Right lobe of liver (tissue), 4 donors: ENCODE measurements around the gene MUSK.

Source experiments
- POLR2A ChIP-seq: fragments of 450-650 bp; IDR thresholded peaks from one replicate; pipeline ENCODE4 v1.6.1; 2017; ENCODE audit warnings: antibody characterized with exemption, mild to moderate bottlenecking
- TF ChIP-seq, protein P1 (sequence below), 4 donors: fragments of 200-600 bp in 3 of 4; fragments of 450-650 bp in 1 of 4; IDR thresholded peaks; one replicate each; pipeline versions ENCODE4 v1.5.1 to v1.8.0; 2016 to 2022; ENCODE audit warnings: antibody characterized with exemption in 4 of 4, mild to moderate bottlenecking in 2 of 4
- donor health status: DM: no; HTN: no; CAD: no.
- donor health status: DM: no; HTN: no; CAD: no.
- donor health status: DM: no; HTN: yes; CAD: no.

DNA sequence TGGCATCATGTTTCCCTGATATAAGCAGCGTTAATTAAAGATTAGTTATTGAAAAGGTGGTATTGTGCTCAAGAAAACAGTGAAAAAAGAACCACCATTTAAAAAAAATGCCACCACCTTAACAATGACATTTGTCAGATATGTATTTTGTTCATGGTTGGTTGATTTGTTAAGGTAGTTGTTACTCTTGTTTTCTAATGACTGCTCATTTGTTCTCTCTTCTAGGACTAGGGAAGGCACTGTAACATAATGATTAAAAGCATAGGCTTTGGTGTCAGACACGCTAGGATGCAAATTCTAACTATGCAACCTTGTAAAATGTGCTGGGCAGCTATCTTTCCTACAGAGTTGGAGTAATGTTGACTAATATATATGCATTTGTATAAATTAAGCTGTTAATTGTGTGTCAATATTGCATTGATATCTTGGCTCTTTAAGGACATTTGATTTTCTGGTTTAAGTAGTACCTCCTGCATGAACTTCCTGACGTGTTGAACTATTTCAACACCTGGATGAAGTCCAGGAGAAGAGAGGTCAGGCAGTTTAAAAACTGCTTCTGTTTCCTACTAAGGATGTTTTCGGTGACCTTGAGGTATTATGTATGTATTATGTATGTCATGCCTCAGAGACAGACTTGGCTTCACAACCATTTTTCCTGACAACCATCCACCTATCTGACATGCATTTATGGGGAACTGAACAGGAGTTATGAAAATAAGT is 77.8 kb downstream of the MUSK start:
- TF ChIP-seq POLR2A = no peak
- TF ChIP-seq, protein P1, sequence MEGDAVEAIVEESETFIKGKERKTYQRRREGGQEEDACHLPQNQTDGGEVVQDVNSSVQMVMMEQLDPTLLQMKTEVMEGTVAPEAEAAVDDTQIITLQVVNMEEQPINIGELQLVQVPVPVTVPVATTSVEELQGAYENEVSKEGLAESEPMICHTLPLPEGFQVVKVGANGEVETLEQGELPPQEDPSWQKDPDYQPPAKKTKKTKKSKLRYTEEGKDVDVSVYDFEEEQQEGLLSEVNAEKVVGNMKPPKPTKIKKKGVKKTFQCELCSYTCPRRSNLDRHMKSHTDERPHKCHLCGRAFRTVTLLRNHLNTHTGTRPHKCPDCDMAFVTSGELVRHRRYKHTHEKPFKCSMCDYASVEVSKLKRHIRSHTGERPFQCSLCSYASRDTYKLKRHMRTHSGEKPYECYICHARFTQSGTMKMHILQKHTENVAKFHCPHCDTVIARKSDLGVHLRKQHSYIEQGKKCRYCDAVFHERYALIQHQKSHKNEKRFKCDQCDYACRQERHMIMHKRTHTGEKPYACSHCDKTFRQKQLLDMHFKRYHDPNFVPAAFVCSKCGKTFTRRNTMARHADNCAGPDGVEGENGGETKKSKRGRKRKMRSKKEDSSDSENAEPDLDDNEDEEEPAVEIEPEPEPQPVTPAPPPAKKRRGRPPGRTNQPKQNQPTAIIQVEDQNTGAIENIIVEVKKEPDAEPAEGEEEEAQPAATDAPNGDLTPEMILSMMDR (IDR thresholded peaks at IDR 0.05) = no peak
